ENCODE data around the gene RAB11B. TPM values are rescaled to one million over a fixed set of nuclear protein-coding genes. Genes with fewer than 3 reads are reported as not detected.
"Not testable (repeated sequence)": the region's sequence is repeated elsewhere in the genome, so short reads cannot be mapped to it uniquely, and the experiment has no call there.

RAB11B gene
- total RNA-seq, 1 experiment from 2014 or later: 67.2 TPM

GRCh38 chr19:8438236-8438635, 48.1 kb downstream of the RAB11B start:
- Mint-ChIP-seq H3K9me3 (ENCODE audit: unreplicated experiment) (no peaks in the 10 kb centered on the region), H3K36me3 (ENCODE audit: insufficient read depth, unreplicated experiment) (no peaks in the 10 kb centered on the region), H3K27ac (ENCODE audit: low read depth, unreplicated experiment) (no peak overlapping the region), H3K27me3 (ENCODE audit: insufficient read depth, unreplicated experiment) (no peaks in the 10 kb centered on the region), H3K4me1 (ENCODE audit: insufficient read depth, unreplicated experiment) (no peaks in the 10 kb centered on the region), H3K4me3 (ENCODE audit: unreplicated experiment) (no peak overlapping the region)
- POLR2A ChIA-PET: interaction anchor here (0.9 kb wide), 1 partner anchor 23 kb away, joined by 3 read pairs; no protein-coding TSS in a partner anchor
- intact Hi-C loops (cut with micrococcal nuclease): no loop called here
- no TSS peak for BruUV-seq (replicated peaks)
- CTCF ChIA-PET: interaction anchor here (0.6 to 1.2 kb wide), 2 partner anchors 24 to 121 kb away, joined by 3 read pairs; no protein-coding TSS in a partner anchor
- TF ChIP-seq CTCF (IDR thresholded peaks at IDR 0.05; ENCODE audit: unreplicated experiment): no peak
- no peak for DNase-seq (ENCODE audit: unreplicated experiment)

- no peaks in the 10 kb centered on the region for H3K27me3 Mint-ChIP-seq (ENCODE audit: insufficient read depth, unreplicated experiment)
- no peak for DNase-seq (ENCODE audit: unreplicated experiment)
- no peak for TF ChIP-seq CTCF (IDR thresholded peaks at IDR 0.05; ENCODE audit: unreplicated experiment)
- H3K27ac Mint-ChIP-seq (ENCODE audit: low read depth, unreplicated experiment): no peak overlapping the region
- no peak overlapping the region for H3K4me3 Mint-ChIP-seq (ENCODE audit: unreplicated experiment)
- no peaks in the 10 kb centered on the region for H3K9me3 Mint-ChIP-seq (ENCODE audit: unreplicated experiment)
- H3K36me3 Mint-ChIP-seq (ENCODE audit: insufficient read depth, unreplicated experiment): peaks cover 17% of the 10 kb centered on the region
- peaks cover 7% of the 10 kb centered on the region for H3K4me1 Mint-ChIP-seq (ENCODE audit: insufficient read depth, unreplicated experiment)
- ChIA-PET POLR2A (no interaction called here), CTCF (interaction anchor here (0.6 to 1.1 kb wide), 4 partner anchors 12 to 856 kb away, joined by 3 to 4 read pairs (median 3); no protein-coding TSS in a partner anchor)
- BruUV-seq (replicated peaks): no TSS peak
- intact Hi-C loops (cut with micrococcal nuclease): no loop called here
Measured at GRCh38 chr19:8441725-8442544, 51.8 kb downstream of the RAB11B start.

GRCh38 chr19:8444140-8444676, 54.0 kb downstream of the RAB11B start:
- not testable (repeated sequence) for H3K27me3 Mint-ChIP-seq (ENCODE audit: insufficient read depth, unreplicated experiment); H3K9me3 Mint-ChIP-seq (ENCODE audit: unreplicated experiment); DNase-seq (ENCODE audit: unreplicated experiment)
- peak overlapping the region; percentile 95 for H3K4me3 Mint-ChIP-seq (ENCODE audit: unreplicated experiment)
- peaks cover 21% of the 10 kb centered on the region for H3K4me1 Mint-ChIP-seq (ENCODE audit: insufficient read depth, unreplicated experiment)
- H3K27ac Mint-ChIP-seq (ENCODE audit: low read depth, unreplicated experiment): peak overlapping the region; percentile 99
- intact Hi-C loops (cut with micrococcal nuclease): loop anchor here (1.0 to 2.0 kb wide), 2 partner anchors 20 to 69 kb away; no protein-coding TSS in a partner anchor
- TSS peak; percentile 25 for BruUV-seq (replicated peaks)
- ChIA-PET CTCF (interaction anchor here (0.8 to 3.1 kb wide), 3 partner anchors 30 to 90 kb away, joined by 3 to 20 read pairs (median 4); partner anchors contain the start of gene MARCHF2), POLR2A (interaction anchor here (0.5 to 3.6 kb wide), 35 partner anchors 9 to 1936 kb away, joined by 3 to 45 read pairs (median 4); partner anchors contain the start of genes MARCHF2, NDUFA7, RAB11B and RPS28)
- peaks cover 31% of the 10 kb centered on the region for H3K36me3 Mint-ChIP-seq (ENCODE audit: insufficient read depth, unreplicated experiment)

- Mint-ChIP-seq H3K4me1 (ENCODE audit: insufficient read depth, unreplicated experiment) (peaks cover 21% of the 10 kb centered on the region), H3K27me3 (ENCODE audit: insufficient read depth, unreplicated experiment) (no peaks in the 10 kb centered on the region), H3K9me3 (ENCODE audit: unreplicated experiment) (no peaks in the 10 kb centered on the region), H3K36me3 (ENCODE audit: insufficient read depth, unreplicated experiment) (peaks cover 31% of the 10 kb centered on the region), H3K4me3 (ENCODE audit: unreplicated experiment) (peak within 1 kb of the TSS; percentile 95), H3K27ac (ENCODE audit: low read depth, unreplicated experiment) (peak within 1 kb of the TSS; percentile 99)
- peak; percentile 98 for DNase-seq (ENCODE audit: unreplicated experiment)
- intact Hi-C loops (cut with micrococcal nuclease): loop anchor here (1.0 to 5.0 kb wide), 3 partner anchors 21 to 68 kb away; partner anchors contain the start of gene MARCHF2
- POLR2A ChIA-PET: interaction anchor here (0.6 to 3.6 kb wide), 34 partner anchors 10 to 1382 kb away, joined by 3 to 45 read pairs (median 4); partner anchors contain the start of genes MARCHF2, NDUFA7, RAB11B and RPS28
- no peak for TF ChIP-seq CTCF (IDR thresholded peaks at IDR 0.05; ENCODE audit: unreplicated experiment)
- no TSS peak for BruUV-seq (replicated peaks)
- CTCF ChIA-PET: interaction anchor here (0.8 to 3.1 kb wide), 3 partner anchors 31 to 91 kb away, joined by 3 to 20 read pairs (median 4); partner anchors contain the start of gene MARCHF2
Measured at GRCh38 chr19:8444677-8445487, 54.7 kb downstream of the RAB11B start, which contains the start of gene HNRNPM. HNRNPM (plus strand) TSS chr19:8444975; CDS start chr19:8444999, 24 bp downstream.

Measured in MCF 10A (cell line).